DND-41 (cell line): Measurements from ENCODE around the gene GALM.

Source experiments
- CTCF ChIP-seq: IDR thresholded peaks from 2 replicates; pipeline ENCODE4 v1.5.1; 2012; ENCODE audit warnings: borderline replicate concordance, low read length, moderate library complexity, mild to moderate bottlenecking; ENCODE audit not compliant: poor library complexity, severe bottlenecking; ENCODE audit errors: extremely low read depth
- EZH2 ChIP-seq: IDR thresholded peaks from 3 replicates; pipeline ENCODE4 v1.6.1; 2012; ENCODE audit warnings: borderline replicate concordance, low read depth, mild to moderate bottlenecking, moderate library complexity, low read length, inconsistent platforms; ENCODE audit not compliant: severe bottlenecking

- no peak for TF ChIP-seq CTCF
- no peak for TF ChIP-seq EZH2
Measured at GRCh38 chr2:38652431-38653273, 13.3 kb upstream of the GALM start.
